MM.1S (cell line): ENCODE measurements around the gene DLEC1.
"Not testable (repeated sequence)": the region's sequence is repeated elsewhere in the genome, so short reads cannot be mapped to it uniquely, and the experiment has no call there.

Experiments used
- CTCF ChIP-seq: fragments of 300-600 bp; sonication (generic); IDR thresholded peaks from 2 replicates; pipeline ENCODE4 v1.5.1; 2016; ENCODE audit warnings: antibody characterized with exemption, low read length, mixed read lengths
- EZH2 ChIP-seq: fragments of 300-600 bp; sonication (generic); optimal IDR thresholded peaks from 2 replicates; pipeline ENCODE3; 2017; ENCODE audit warnings: low read depth, mild to moderate bottlenecking, antibody characterized with exemption, low read length, mixed read lengths

- not testable (repeated sequence) for TF ChIP-seq EZH2, CTCF
These were observed 96.7 kb downstream of the DLEC1 start for GRCh38 chr3:38135621-38136277.
